ENCODE results near the gene NFIB.

The NFIB gene

GRCh38 chr9:14080959-14081542 lies 232.9 kb downstream of the NFIB start:
- DNase-seq (ENCODE audit: low read depth, low spot score), result no peak
- no peak overlapping the region for H3K4me3 ChIP-seq (ENCODE audit: low read length)

GRCh38 chr9:14079440-14079839 lies 234.5 kb downstream of the NFIB start:
- no peak overlapping the region for H3K4me3 ChIP-seq (ENCODE audit: low read length)
- DNase-seq (ENCODE audit: low read depth, low spot score), result no peak

GRCh38 chr9:14077672-14078071 lies 236.3 kb downstream of the NFIB start:
- no peak for DNase-seq (ENCODE audit: low read depth, low spot score)
- H3K4me3 ChIP-seq (ENCODE audit: low read length), result no peak overlapping the region

- no peak overlapping the region for H3K4me3 ChIP-seq (ENCODE audit: low read length)
- no peak for DNase-seq (ENCODE audit: low read depth, low spot score)
Observed at GRCh38 chr9:14075218-14075617, 238.7 kb downstream of the NFIB start.

GRCh38 chr9:14072850-14073249 lies 241.1 kb downstream of the NFIB start:
- no peak for DNase-seq (ENCODE audit: low read depth, low spot score)
- H3K4me3 ChIP-seq (ENCODE audit: low read length), result no peak overlapping the region

GRCh38 chr9:14071484-14071883 lies 242.5 kb downstream of the NFIB start:
- no peak for DNase-seq (ENCODE audit: low read depth, low spot score)

GRCh38 chr9:14068690-14069089 lies 245.3 kb downstream of the NFIB start:
- no peak overlapping the region for H3K4me3 ChIP-seq (ENCODE audit: low read length)
- no peak for DNase-seq (ENCODE audit: low read depth, low spot score)

More at GRCh38 chr9:14071484-14071883, 242.5 kb downstream of the NFIB start:
- no peak overlapping the region for H3K4me3 ChIP-seq (ENCODE audit: low read length)

- no peak overlapping the region for H3K4me3 ChIP-seq (ENCODE audit: low read length)
- no peak for DNase-seq (ENCODE audit: low read depth, low spot score)
Observed at GRCh38 chr9:14066831-14067230, 247.1 kb downstream of the NFIB start.

- no peak for DNase-seq (ENCODE audit: low read depth, low spot score)
- no peak overlapping the region for H3K4me3 ChIP-seq (ENCODE audit: low read length)
Observed at GRCh38 chr9:14066032-14066431, 247.9 kb downstream of the NFIB start.

- H3K4me3 ChIP-seq (ENCODE audit: low read length), result no peak overlapping the region
- DNase-seq (ENCODE audit: low read depth, low spot score), result no peak
Observed at GRCh38 chr9:14064940-14065339, 249.0 kb downstream of the NFIB start.

GRCh38 chr9:14063756-14064155 lies 250.2 kb downstream of the NFIB start:
- H3K4me3 ChIP-seq (ENCODE audit: low read length), result no peak overlapping the region
- DNase-seq (ENCODE audit: low read depth, low spot score), result no peak

- no peak overlapping the region for H3K4me3 ChIP-seq (ENCODE audit: low read length)
- DNase-seq (ENCODE audit: low read depth, low spot score), result no peak
Observed at GRCh38 chr9:14062586-14063221, 251.2 kb downstream of the NFIB start.

GRCh38 chr9:14061936-14062585 lies 251.9 kb downstream of the NFIB start:
- DNase-seq (ENCODE audit: low read depth, low spot score), result no peak
- H3K4me3 ChIP-seq (ENCODE audit: low read length), result no peak overlapping the region

- H3K4me3 ChIP-seq (ENCODE audit: low read length), result no peak overlapping the region
- DNase-seq (ENCODE audit: low read depth, low spot score), result peak; percentile 1
Observed at GRCh38 chr9:14058325-14058688, 255.6 kb downstream of the NFIB start.

GRCh38 chr9:14057368-14058324 lies 256.3 kb downstream of the NFIB start:
- no peak for DNase-seq (ENCODE audit: low read depth, low spot score)
- no peak overlapping the region for H3K4me3 ChIP-seq (ENCODE audit: low read length)

GRCh38 chr9:14056316-14056861 lies 257.6 kb downstream of the NFIB start:
- no peak overlapping the region for H3K4me3 ChIP-seq (ENCODE audit: low read length)
- DNase-seq (ENCODE audit: low read depth, low spot score), result no peak

GRCh38 chr9:14054096-14054495 lies 259.8 kb downstream of the NFIB start:
- DNase-seq (ENCODE audit: low read depth, low spot score), result no peak
- no peak overlapping the region for H3K4me3 ChIP-seq (ENCODE audit: low read length)

- DNase-seq (ENCODE audit: low read depth, low spot score), result no peak
- H3K4me3 ChIP-seq (ENCODE audit: low read length), result no peak overlapping the region
Observed at GRCh38 chr9:14052359-14052758, 261.6 kb downstream of the NFIB start.

- DNase-seq (ENCODE audit: low read depth, low spot score), result no peak
- no peak overlapping the region for H3K4me3 ChIP-seq (ENCODE audit: low read length)
Observed at GRCh38 chr9:14051419-14051818, 262.5 kb downstream of the NFIB start.

Data from Jurkat, Clone E6-1 (cell line).